ENCODE results near the gene HRG.
"Not testable (repeated sequence)": the region's sequence is repeated elsewhere in the genome, so short reads cannot be mapped to it uniquely, and the experiment has no call there.

HRG gene

DNA sequence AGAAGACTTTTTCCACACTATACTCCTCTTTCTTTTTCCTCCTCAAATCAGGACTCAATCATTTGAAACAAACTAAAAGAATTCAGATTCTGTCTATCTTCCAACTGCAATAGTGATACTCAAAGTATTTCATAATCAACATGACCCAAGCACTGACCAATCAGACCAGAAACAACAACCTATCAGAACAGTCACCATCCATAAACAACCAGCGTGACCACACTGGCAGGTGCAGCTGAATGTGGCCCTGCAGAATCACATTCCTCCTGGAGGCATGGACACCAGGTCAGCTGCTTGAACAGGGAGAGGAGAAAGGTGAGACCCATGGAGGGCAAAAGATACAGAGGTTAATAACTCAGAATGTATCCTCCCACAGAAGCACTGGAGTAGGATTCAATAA, 13.3 kb downstream of the HRG start:
- no peak for DNase-seq (ENCODE audit: insufficient read length, low spot score)
- no peak for FAIRE-seq
- no peak for TF ChIP-seq POLR2A (IDR thresholded peaks at IDR 0.05; ENCODE audit: low read depth, low read length)

DNA sequence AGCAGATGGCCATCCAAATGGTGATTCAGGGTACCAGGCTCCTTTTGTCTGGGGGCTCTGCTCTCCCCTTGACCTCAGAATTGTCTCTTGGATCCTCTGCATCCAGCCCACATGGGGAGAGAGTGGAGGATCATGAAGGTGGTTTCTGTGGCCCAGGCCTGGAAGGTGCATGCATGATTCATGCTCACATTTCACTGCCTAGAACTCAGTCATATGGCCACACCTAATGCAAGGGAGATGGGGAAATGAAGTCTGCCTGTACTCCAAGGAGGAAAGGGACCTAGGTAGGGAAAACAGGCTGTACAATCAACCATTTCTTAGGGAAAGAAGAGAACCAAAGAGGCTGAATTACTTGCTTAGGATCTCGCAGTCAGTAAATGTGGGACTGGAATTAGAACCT, 15.1 kb downstream of the HRG start:
- DNase-seq (ENCODE audit: insufficient read length, low spot score) (no peak), FAIRE-seq (no peak)
- TF ChIP-seq POLR2A (IDR thresholded peaks at IDR 0.05; ENCODE audit: low read depth, low read length): no peak

DNA sequence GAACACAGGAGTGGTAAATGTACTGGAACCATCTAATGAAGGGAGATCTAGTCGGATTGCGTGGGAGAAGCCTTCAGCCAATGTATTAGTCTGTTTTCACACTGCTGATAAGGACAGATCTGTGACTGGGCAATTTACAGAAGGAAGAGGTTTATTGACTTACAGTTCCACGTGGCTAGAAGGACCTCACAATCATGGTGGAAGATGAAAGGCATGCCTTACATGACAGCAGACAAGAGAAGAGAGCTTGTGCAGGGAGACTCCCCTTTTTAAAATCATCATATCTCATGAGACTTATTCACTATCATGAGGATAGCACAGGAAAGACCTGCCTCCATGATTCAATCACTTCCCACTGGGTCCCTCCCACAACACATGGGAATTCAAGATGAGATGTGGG, 17.0 kb downstream of the HRG start:
- DNase-seq (ENCODE audit: insufficient read length, low spot score): no peak
- TF ChIP-seq POLR2A (IDR thresholded peaks at IDR 0.05; ENCODE audit: low read depth, low read length): no peak
- no peak for FAIRE-seq

DNA sequence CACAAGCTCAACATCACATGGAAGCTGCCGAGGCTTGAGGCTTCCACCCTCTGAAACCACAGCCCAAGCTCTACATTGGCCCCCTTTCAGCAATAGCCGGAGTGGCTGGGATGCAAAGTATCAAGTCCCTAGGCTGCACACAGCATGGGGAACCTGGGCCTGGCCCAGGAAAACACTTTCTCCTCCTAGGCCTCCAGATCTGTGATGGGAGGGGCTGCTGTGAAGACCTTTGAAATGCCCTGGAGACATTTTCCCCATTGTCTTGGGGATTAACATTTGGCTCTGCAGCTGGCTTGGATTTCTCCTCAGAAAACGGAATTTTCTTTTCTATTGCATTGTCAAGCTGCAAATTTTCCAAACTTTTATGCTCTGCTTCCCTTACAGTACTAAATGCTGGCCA, 18.2 kb downstream of the HRG start:
- FAIRE-seq: no peak
- no peak for DNase-seq (ENCODE audit: insufficient read length, low spot score)
- TF ChIP-seq POLR2A (IDR thresholded peaks at IDR 0.05; ENCODE audit: low read depth, low read length): no peak

DNA sequence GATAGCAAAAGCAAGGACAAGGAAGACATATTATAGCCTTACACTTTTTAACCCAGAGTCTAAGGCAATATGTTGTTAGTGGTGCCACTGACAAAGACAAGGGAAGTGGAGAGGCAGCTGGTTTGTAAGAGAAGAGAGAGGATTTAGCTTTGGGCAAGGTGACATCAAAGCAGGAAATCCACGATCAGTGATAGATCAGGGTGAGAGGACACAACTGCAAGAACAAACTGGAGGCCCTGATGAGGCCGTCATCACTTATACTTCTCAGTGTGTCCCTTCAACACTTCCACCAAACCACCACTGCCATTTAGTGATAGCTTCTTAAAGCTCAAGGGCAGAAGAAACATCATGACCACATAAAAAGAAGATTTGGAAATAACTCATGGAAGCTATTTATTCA, 20.7 kb downstream of the HRG start:
- FAIRE-seq; DNase-seq (ENCODE audit: insufficient read length, low spot score): not testable (repeated sequence)

DNA sequence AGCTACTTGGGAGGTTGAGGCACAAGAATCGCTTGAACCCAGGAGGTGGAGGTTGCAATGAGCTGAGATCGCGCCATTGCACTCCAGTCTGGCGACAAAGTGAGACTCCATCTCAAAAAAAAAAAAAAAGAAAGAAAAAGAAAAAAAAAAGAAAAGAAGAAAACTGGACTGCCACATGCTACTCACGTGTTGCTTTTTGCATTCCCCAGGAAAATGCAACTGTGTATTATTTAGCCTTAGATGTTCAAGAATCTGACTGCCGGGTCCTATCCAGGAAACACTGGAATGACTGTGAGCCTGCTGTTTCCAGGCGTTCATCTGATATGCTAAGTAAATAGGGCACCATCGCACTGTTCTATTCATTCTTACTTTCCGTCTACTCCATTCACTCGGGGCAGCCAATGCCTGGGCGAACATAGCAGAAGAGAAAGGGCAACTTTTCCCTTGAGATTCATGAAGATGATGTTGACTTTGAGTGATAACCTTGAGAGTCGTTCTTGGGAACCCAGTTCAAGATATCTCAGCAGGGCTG, 21.4 kb downstream of the HRG start:
- TF ChIP-seq POLR2A (IDR thresholded peaks at IDR 0.05; ENCODE audit: low read depth, low read length): no peak
- no peak for FAIRE-seq
- DNase-seq (ENCODE audit: insufficient read length, low spot score): no peak

DNA sequence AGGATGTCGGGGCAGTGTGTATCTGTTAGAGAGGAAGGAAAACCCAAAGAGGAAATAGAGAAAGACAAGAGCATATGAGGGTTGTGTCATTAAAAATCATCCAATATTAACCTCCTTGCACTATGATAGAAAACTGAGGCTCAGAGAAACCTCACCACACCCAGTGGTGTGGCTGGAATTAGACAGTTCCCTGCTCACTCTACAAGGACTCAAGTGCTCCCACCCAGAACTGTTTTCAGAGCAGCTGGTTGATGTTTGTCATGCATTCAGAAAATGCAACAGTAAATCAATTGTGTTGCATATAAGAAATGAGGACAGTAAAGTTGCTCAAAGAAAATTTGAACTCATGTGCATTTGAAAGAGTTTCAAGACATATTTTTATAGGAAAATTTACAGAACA, 24.5 kb downstream of the HRG start:
- DNase-seq (ENCODE audit: insufficient read length, low spot score); FAIRE-seq: not testable (repeated sequence)

DNA sequence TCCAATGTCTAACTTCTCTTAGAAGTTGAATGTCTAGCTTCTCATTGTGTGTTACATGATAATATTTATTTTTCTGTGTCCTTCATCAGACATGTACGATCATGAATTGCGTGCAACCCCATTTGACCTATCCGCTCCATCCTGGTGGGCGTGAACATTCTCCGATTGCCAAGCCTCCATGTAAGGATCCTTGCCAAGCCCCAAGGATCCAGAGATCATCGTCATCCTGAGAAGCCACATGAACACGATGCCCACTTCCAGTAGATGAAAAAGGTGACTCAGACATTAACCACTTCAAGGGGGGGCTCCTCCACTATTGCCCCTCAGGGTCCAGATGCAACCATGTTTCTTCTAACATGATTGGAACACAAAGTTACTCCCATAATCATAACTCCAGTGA, 25.9 kb downstream of the HRG start:
- FAIRE-seq (no peak), DNase-seq (ENCODE audit: insufficient read length, low spot score) (no peak)
- TF ChIP-seq POLR2A (IDR thresholded peaks at IDR 0.05; ENCODE audit: low read depth, low read length): no peak

DNA sequence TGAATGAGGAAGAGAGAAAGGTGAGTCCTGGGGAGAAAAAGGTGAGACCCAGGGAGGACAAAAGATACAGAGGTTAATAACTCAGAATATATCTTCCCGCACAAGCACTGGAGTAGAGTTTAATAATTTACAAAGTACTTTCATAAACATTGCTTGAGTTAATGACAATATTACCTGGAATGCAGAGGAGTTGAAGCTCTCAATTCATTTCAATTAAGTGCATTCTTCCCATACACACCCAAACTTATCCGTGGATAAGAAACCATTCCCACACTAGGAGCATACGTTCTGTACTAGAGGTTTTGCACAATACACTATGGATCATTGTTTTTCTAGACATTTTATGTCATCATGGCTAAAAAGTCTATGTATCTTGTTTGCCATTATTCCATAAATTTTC, 28.0 kb downstream of the HRG start:
- FAIRE-seq (no peak), DNase-seq (ENCODE audit: insufficient read length, low spot score) (no peak)
- no peak for TF ChIP-seq POLR2A (IDR thresholded peaks at IDR 0.05; ENCODE audit: low read depth, low read length)

DNA sequence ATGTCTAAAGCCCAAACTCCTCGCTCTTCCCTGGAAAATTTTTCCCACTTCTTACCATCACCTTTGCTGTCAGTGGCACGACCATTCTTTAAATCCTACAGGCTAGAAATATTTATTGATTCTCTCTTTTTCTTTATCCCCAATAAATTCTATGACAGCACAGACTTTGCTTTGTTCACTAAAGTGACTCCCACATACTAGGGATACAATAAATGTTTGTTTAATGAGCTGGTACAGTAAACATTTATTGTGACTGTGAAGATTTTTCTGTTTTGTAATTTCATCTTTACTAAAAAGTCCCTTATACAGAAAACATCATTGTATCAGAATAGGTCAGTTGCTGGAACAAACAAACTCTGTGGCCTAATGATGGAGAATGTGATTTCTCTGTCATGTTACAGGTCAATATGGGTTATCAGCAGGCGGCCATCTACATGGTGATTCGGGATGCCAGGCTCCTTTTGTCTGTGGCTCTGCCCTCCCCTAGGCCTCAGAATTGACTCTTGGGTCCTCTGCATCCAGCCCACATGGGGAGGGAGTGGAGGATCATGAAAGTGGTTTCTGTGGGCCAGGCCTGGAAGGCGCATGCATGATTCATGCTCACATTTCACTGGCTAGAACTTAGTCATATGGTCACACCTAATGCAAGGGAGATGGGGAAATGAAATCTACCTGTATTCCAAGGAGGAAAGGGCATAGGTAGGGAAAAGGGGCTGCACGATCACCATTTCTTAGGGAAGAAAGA, 28.6 kb downstream of the HRG start:
- no peak for TF ChIP-seq POLR2A (IDR thresholded peaks at IDR 0.05; ENCODE audit: low read depth, low read length)
- DNase-seq (ENCODE audit: insufficient read length, low spot score): no peak
- no peak for FAIRE-seq

DNA sequence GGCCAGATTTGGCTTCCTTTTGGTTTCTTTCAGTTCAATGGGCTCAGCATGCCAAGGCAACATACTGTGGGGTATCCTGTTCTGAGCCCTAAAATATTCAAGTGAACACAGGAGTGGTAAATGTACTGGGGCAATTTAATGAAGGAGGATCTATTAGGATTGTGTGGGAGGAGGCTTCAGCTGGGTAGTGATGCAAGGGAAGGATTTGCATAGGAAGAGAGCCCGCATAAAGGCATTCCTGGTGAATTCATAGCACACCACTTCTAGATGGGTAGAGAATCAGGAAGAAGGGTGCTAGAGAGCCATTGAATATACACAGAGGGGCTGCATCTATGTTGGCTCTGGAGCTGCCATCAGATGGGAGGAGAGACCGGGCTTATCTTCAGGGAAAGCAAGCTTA, 30.7 kb downstream of the HRG start:
- TF ChIP-seq POLR2A (IDR thresholded peaks at IDR 0.05; ENCODE audit: low read depth, low read length): no peak
- DNase-seq (ENCODE audit: insufficient read length, low spot score) (no peak), FAIRE-seq (no peak)

DNA sequence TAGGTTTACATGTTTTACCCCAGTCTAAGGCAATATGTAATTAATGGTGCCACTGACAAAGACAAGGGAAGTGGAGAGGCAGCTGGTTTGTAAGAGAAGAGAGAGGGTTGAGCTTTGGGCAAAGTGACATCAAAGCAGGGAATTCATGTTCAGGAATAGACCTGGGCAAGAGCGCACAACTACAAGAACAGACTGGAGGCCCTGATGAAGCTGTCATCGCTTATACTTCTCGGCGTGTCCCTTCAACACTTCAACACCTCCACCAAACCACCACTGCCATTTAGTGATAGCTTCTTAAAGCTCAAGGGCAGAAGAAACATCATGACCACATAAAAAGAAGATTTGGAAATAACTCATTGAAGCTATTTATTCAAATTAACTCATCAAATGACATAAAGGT, 31.7 kb downstream of the HRG start:
- DNase-seq (ENCODE audit: insufficient read length, low spot score) (no peak), FAIRE-seq (no peak)
- no peak for TF ChIP-seq POLR2A (IDR thresholded peaks at IDR 0.05; ENCODE audit: low read depth, low read length)

DNA sequence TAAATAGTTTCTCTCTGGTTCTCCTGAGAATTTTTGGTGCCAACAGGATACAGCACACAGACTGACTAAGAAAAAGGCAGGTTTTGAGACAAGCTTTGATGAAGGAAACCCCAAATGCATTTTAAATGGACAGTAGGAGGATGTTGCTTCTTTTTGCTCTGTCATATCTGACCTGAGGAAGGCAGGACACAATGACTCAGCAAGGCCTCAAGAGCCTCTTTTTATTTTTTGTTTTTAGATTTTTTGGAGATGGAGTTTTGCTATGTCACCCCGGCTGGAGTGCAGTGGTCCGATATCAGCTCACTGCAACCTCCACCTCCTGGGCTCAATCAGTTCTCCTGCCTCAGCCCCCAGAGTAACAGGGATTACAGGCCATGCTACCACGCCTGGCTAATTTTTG, 34.5 kb downstream of the HRG start:
- no peak for DNase-seq (ENCODE audit: insufficient read length, low spot score)
- TF ChIP-seq POLR2A (IDR thresholded peaks at IDR 0.05; ENCODE audit: low read depth, low read length): no peak
- no peak for FAIRE-seq

DNA sequence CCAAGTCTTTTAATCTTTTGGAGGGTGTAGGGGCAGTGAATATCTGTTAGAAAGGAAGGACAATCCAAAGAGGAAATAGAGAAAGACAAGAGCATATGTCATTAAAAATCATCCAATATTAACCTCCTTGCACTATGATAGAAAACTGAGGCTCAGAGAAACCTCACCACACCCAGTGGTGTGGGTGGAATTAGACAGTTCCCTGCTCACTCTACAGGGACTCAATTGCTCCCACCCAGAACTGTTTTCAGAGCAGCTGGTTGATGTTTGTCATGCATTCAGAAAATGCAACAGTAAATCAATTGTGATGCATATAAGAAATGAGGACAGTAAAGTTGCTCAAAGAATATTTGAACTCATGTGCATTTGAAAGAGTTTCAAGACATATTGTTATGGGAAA, 36.6 kb downstream of the HRG start:
- not testable (repeated sequence) for DNase-seq (ENCODE audit: insufficient read length, low spot score); FAIRE-seq

DNA sequence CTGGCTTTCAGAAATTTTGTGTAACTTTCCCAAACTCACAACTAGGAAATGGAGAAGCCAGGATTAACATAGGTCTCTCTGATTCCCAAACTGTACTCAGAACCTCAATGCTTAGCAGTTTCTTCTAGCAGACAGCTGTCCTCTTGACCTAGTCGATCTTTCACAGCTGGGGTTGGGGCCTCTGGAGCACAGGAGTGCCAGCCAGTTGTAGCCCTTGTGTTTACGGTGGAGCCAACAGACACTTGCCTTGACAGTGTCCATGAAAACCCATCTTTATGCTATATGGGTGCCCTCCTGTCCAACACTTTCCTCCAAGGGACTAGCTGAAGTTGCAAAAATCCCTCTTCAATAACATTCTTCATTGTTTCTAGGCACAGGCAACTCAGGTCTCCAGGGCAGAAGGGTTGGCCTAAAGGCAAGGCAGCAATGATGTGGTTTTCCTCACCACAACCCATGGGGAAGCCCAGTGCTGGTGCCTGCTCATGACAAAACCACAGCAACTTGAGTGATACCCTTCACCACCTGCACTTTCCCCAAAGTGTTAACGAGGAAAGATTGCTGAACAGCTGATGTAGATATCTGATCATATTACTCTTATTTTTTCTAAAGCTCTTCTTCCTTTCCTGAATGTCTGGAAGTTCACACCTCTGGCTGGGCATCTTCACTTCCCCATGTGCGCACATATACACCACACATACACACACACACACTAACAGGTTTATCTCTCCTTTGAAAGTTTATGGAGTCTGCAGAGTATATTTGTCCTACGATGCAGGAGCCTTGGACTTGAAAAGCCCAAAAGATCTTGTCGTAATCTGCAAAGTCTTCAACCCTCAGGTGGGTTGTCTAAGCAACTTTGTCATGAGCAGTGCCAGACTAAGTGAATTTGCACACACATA, 40.3 kb downstream of the HRG start:
- DNase-seq (ENCODE audit: insufficient read length, low spot score): no peak
- no peak for FAIRE-seq
- TF ChIP-seq POLR2A (IDR thresholded peaks at IDR 0.05; ENCODE audit: low read depth, low read length): no peak

All from H54 (cell line).